Activated naive CD4-positive, alpha-beta T cell treated with Interleukin-2 at 50 U/mL for 16 hours (primary cell): ENCODE data around the gene COL5A1.
"Not testable (repeated sequence)": the region's sequence is repeated elsewhere in the genome, so short reads cannot be mapped to it uniquely, and the experiment has no call there.

ENCODE experiments used
- DNase-seq: peaks from one replicate; pipeline ENCODE4 v3.0.0-alpha.2; 2020

Gene COL5A1

DNA sequence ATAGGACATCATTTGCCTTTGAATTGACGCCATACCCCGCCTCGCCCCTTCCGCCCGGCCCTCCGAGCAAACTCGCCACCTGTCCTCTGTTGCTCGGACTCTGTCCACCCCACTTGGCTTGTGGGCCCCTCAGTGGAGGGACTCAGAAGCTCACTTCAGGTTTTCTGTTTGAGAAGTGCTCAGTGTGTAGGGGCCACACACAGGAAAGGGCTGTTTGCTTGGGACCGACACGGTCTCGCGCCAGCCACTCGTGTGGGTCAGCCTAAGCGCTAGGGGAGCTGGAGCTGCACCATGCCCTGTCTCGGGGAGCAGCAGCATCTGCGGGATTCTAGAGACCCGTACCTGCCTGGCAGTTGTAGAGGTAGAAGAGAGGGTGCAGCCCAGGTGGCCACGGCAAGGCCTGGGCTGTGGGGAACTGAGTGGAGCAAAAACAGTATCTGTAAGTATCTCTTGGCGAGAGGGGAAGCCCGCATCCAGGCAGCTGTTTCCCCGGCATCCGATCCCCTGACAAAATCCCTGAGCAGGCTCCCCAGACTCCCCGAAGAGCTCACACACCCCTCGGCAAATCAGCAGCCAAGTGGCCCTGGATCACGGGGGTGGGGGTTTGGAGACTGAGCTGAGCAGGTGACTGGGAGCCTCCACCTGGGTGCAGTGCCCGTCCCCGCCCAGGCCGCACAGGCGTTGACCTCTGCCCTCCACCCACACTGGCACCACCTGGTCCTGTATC is 52.2 kb downstream of the COL5A1 start:
- no peak for DNase-seq

DNA sequence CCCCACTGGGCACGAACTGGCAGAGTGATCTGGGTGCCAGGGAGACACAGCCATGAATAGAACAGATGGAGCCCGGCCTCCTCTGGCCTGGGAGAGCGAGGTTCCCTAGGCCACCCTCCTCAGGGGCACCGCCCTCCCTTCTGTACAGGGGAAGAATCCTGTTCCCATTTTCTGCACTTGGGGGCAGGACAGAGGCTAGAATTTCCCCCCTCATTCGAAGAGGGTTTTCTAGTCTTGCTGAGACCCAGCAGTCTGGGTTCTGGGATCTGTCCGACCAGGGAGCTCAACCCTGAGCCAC is 52.7 kb downstream of the COL5A1 start:
- DNase-seq = no peak

- DNase-seq = no peak
These were observed 53.1 kb downstream of the COL5A1 start for GRCh38 chr9:134694714-134695113.

- no peak for DNase-seq
These were observed 53.5 kb downstream of the COL5A1 start for GRCh38 chr9:134695144-134695543.

DNA sequence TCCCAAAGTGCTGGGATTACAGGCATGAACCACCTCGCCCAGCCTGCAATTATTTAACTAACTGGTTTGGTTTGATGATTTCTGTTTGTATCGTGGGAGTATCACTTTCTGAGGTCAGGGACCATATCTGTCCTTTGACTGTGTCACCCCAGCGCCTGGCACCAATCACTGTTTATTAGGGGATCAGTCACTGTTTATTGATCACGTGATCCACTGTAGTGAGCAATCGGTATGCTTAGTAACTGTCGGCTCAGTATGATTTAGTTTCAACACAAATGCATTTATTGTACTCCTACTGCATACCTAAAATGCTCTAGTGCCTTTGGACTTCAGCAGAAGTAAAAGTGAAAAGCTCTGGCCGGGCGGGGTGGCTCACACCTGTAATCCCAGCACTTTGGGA is 54.8 kb downstream of the COL5A1 start:
- DNase-seq = no peak

- no peak for DNase-seq
These were observed 56.5 kb downstream of the COL5A1 start for GRCh38 chr9:134698111-134698510.

- DNase-seq = peak; percentile 37
These were observed 57.2 kb downstream of the COL5A1 start for GRCh38 chr9:134698587-134699342.

- no peak for DNase-seq
These were observed 57.7 kb downstream of the COL5A1 start for GRCh38 chr9:134699343-134699740.

- no peak for DNase-seq
These were observed 59.2 kb downstream of the COL5A1 start for GRCh38 chr9:134700636-134701350.

- no peak for DNase-seq
These were observed 60.1 kb downstream of the COL5A1 start for GRCh38 chr9:134701581-134702259.

DNA sequence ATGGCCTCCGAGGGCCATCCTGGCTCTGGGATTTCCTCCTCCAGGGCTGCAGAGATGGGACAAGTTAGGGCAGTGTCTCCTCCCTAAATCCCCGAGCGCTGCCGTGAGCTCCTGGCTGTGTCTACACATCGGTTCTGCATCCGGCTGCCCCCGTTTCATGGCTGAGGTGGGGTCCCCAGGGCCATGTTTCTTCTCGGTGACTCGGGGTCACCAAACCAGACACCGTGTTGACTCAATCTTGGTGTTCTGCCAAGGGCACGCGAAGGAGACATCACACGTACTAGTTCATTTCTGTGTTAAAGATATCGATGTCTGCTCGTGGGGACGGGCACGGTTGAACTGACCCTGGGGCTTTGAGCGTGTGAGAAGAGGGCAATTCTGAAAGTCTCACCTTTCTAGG is 60.7 kb downstream of the COL5A1 start:
- DNase-seq = no peak

DNA sequence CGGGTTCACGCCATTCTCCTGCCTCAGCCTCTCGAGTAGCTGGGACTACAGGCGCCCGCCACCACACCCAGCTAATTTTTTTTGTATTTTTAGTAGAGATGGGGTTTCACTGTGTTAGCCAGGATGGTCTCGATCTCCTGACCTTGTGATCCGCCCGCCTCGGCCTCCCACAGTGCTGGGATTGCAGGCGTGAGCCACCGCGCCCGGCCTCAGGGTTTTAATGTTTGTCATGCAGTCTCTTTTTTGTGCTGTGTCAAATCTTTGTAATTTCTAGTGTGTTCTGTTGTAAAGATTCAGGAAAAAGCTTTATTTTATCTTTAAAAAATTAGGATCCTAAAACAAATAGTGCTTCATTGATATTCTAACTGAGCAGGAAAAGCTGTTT is 62.1 kb downstream of the COL5A1 start:
- not testable (repeated sequence) for DNase-seq

DNA sequence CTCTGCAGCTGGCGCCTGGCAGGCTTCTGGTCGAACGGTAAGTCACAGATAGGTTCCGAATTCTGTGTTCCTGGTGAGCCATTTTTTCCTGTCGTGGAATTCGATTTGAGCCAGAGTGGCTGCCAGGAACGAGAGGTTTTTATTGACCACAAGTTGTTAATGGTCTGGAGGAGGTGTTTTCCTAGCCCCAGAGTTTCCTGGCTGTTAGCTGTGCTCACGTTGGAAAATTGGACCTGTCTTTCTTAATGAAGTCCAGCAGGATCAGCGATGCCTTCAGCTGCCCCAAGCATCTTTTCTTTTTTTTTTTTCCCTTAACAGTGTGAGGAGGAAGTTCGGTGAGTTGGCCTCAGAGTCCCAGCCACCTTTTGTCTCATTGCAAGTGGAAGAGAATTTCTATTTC is 62.9 kb downstream of the COL5A1 start:
- no peak for DNase-seq

DNA sequence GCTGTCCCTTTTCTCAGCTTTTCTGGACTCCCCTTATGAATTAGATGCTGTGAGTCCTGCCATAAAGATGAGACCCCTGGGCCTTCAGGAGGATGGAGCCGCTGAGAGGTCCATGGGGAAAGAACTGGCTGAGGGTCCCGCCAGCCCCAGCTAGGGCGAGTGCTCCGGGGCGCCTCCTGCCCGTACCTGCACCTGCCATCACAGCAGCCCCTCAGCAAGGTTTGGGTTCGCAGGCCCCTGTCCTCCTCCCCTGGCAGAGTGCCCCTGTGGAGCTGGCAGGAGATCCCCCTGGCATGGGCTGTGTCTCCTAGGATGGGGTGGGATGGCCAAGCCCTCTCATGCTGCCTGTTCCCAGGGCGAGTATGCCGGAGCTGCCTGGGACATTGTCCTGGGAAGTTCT is 64.2 kb downstream of the COL5A1 start:
- DNase-seq = no peak

- DNase-seq = no peak
These were observed 64.9 kb downstream of the COL5A1 start for GRCh38 chr9:134706522-134706921.

- no peak for DNase-seq
These were observed 65.6 kb downstream of the COL5A1 start for GRCh38 chr9:134707031-134707680.

GRCh38 chr9:134707731-134708671 is 66.4 kb downstream of the COL5A1 start:
- DNase-seq = no peak

- no peak for DNase-seq
These were observed 67.1 kb downstream of the COL5A1 start for GRCh38 chr9:134708672-134709038.

GRCh38 chr9:134709512-134710270 is 68.1 kb downstream of the COL5A1 start:
- no peak for DNase-seq

DNA sequence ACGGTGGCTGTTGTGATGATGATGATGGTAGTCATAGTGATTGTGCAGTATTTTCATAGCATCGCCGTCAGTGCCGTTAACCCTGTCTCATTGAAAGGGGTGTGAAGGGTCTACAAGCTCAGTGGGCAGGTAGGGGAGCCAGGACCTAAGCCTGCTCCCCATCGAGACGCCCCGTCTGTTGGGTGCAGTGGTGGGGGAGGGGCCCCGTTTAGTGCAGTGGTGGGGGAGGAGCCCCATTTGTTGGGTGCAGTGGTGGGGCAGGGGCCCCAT is 68.6 kb downstream of the COL5A1 start:
- DNase-seq = no peak

DNA sequence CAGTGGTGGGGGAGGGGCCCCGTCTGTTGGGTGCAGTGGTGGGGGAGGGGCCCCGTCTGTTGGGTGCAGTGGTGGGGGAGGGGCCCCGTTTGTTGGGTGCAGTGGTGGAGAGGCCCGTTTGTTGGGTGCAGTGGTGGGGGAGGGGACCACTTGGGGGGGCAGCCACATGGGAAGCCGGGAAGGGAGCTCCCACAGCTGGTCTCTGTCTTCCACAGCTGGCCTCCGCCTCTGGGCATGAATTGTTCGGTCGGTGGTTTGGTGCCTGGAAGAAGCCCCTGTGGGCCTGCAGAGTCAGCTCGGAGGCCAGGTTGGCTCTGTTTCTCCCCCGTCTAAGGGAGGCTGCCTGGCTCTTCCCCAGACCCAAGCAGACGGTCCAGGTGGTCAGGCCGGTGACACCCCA is 69.3 kb downstream of the COL5A1 start:
- no peak for DNase-seq
